AG09319 (cell line): Measurements from ENCODE around the gene IVD.
A peak's percentile ranks its signal among the peaks of the same experiment; 100 is the strongest.

ENCODE experiments used
- DNase-seq: peaks from one replicate; pipeline ENCODE4 v3.0.0-alpha.2; 2010; ENCODE audit warnings: low read depth; ENCODE audit errors: extremely low read depth
- CTCF ChIP-seq: IDR thresholded peaks from 2 replicates; pipeline ENCODE4 v1.5.1; 2011; ENCODE audit warnings: low read depth, mild to moderate bottlenecking, inconsistent platforms, low read length, moderate library complexity

The IVD gene

GRCh38 chr15:40436892-40437751 is 31.5 kb downstream of the IVD start:
- no peak for TF ChIP-seq CTCF
- DNase-seq = no peak

GRCh38 chr15:40437752-40438687 is 32.4 kb downstream of the IVD start:
- DNase-seq = no peak
- no peak for TF ChIP-seq CTCF

GRCh38 chr15:40438712-40439111 is 33.1 kb downstream of the IVD start:
- TF ChIP-seq CTCF = no peak
- DNase-seq = no peak

- no peak for DNase-seq
- TF ChIP-seq CTCF = no peak
Observed at GRCh38 chr15:40439461-40439959, 33.9 kb downstream of the IVD start.

- DNase-seq = no peak
- TF ChIP-seq CTCF = no peak; the same call in 1 of the 2 replicates
Observed at GRCh38 chr15:40439960-40440742, 34.6 kb downstream of the IVD start.

- no peak; the same call in none of the 2 replicates for TF ChIP-seq CTCF
- peak; percentile 85 for DNase-seq
Observed at GRCh38 chr15:40440743-40441564, 35.4 kb downstream of the IVD start, which contains the start of gene BAHD1. TSS of gene BAHD1 (plus strand) at chr15:40440953. CDS start at chr15:40458465, 17,512 bp downstream.
